Measurements from ENCODE around the gene C1orf226.

- TF ChIP-seq CTCF (IDR thresholded peaks at IDR 0.05) (no peak), POLR2A (IDR thresholded peaks at IDR 0.05) (no peak)
These were observed 3.2 kb downstream of the C1orf226 start for GRCh38 chr1:162384601-162385279.
